ENCODE data around the gene ZNF75A.

Gene ZNF75A

GRCh38 chr16:3289998-3290673, 15.2 kb upstream of the ZNF75A start:
- DNase-seq = no peak

- DNase-seq = no peak
Measured at GRCh38 chr16:3292604-3293003, 12.7 kb upstream of the ZNF75A start.

GRCh38 chr16:3295209-3295608, 10.1 kb upstream of the ZNF75A start:
- no peak for DNase-seq

DNA sequence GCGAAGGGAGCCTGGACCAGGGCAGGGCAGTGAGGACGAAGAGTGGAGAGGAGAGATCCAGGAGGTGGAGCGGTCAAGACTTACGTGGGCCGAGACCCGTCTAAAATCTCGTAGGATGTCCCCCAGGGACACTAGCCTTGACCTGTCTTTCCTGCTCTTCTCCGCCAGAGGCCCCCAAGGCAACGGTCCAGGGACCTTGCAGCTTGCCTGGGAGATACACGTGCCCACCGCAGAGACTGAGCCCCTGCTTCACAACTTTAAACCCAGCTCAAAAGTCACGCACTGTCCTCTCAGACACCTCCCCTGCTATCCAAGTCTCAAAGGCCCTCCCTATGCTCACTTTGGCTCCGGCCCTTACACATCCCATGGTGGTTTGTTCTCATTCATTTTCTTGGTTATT, 9.5 kb upstream of the ZNF75A start:
- no peak for DNase-seq

DNA sequence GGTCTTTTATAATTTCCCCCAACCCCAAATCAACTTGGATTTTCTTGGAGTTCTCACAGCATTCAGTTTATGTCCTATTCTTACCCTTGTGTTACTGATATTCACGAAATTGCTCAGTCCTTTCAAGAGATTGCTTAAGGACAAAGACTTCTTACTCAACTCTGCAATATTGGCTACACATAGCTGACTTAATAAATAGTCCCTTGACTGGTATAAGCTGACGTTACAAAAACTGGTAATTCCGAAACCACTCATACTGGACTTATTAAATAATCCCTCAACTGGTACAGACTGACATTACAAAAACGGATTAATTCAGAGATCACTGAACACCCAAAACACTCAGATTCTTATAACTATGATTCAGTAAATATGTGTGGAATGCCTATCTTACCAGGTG, 927 bp upstream of the ZNF75A start:
- DNase-seq = no peak

GRCh38 chr16:3306078-3306477, 781 bp downstream of the ZNF75A start:
- no peak for DNase-seq

- DNase-seq = no peak
Measured at GRCh38 chr16:3311496-3311895, 6.2 kb downstream of the ZNF75A start.

DNA sequence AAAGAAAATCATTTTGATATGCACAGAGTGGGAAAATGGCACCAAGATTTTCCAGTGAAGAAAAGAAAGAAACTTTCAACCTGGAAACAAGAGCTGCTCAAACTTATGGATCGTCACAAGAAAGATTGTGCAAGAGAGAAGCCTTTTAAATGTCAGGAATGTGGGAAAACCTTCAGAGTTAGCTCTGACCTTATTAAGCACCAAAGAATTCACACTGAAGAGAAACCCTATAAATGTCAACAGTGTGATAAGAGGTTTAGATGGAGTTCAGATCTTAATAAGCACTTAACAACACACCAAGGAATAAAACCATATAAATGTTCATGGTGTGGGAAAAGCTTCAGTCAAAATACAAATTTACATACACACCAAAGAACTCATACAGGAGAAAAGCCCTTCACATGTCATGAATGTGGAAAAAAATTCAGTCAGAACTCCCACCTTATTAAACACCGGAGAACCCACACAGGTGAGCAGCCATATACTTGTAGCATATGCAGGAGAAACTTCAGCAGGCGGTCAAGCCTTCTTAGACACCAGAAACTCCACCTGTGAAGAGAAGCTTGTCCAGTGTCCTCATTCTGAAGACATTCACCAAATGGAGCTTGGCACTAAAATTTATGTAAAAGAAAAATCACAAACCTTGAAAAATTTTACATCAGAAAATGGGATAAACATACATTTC, 12.2 kb downstream of the ZNF75A start:
- DNase-seq = no peak

DNA sequence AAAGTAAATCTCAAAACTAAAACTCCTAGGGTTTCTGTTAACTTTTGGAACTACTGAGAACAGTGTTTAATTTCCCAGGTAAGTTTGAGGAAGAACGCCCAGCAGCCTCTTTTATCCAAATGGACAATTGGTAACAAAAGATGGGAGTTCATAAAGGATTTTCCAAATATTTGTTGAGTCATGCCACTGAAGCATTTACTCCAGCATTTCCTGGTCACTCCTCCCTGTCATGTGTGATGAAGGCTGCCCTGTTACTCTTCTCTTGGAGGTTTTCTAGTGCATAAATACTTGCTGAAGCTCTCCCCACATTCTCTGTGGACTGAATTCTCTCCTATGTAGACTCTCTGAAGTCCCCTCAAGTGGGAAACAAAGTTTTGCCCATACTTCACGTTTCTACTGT, 16.5 kb downstream of the ZNF75A start:
- no peak for DNase-seq

- DNase-seq = no peak
Measured at GRCh38 chr16:3327514-3327913, 22.2 kb downstream of the ZNF75A start.

DNA sequence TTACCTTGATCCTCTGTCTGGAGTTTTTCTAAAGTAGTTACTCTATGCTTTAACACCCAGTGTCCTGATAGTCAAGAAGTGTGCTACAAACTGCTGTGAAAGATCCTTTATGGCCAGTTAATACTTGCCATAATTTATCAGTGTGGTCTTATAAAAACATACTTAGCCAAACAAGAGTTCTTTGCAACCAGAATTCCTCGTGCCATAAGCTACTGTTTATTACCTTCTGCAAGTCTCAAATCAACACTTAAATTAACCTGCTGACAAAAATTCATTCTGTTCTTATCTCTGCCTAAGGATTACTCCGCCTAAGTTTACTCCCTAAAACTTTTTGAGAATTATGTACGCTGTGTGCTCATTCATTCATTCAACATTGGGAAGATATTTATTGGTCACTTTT, 22.8 kb downstream of the ZNF75A start:
- no peak for DNase-seq

DNA sequence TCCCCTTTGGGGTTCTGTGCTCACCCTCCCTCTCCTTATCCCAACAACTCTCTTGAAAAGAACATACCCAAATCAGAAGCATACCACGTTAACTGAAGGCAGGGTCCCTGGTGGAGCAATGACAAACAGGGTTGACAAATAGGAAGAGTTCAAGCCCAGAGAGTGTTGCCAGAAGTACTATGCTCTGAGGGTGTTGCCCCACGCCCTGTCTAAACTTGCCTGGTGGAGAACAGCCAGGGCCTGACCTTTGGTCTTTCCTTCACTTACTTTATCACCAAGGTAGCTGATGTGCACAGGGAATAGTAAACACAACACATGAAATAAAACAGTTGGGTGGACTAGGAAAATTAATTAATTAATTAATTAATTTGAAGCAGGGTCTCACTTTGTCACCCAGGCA, 23.3 kb downstream of the ZNF75A start:
- DNase-seq = no peak

GRCh38 chr16:3346041-3346440, 40.7 kb downstream of the ZNF75A start:
- no peak for DNase-seq

DNA sequence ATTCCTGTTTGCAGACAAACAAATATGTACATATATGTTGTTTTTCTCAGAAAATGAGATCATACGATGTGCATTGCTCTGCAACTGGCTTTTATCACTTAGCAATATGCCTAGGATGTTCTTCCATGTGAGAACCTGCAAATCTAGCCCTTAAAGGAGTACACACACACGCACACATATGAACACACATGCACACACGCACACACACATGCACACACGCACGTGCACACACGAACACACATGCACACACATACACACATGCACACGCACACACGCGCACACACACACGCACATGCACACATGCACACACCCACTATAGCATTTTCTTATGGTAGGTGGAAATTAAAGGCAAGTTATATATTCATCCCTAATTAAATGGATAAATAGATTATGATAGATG, 42.3 kb downstream of the ZNF75A start:
- no peak for DNase-seq

DNA sequence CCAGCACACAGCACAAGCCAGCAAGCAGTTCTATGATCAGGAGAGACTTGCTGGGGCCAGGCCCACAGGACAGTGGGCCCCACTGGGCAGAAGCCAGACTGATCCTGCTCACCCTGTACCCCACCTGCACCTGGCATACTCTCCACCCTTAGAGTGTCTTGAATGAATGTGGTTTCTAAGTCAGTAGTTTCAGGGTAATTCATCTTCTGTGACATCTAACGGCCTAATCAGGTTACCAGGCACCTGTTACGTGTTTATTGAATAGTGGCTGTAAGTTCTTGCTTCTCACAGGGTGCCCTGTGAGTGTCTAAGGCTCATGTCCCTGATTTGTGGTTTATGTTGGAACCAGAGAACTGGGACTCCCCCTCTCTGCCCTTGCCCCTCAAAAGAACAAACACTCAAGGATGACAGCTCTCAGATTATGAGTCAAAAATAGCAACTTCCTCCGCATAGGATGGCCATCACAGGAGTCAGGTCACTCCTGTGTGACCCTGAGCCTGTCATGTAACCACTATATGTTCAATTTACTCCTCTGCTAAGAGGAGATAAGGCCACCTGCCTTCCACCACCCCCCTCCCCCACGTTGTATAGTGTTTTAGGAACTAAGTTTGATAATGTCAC, 43.4 kb downstream of the ZNF75A start:
- no peak for DNase-seq

- no peak for DNase-seq
Measured at GRCh38 chr16:3349175-3349574, 43.9 kb downstream of the ZNF75A start.

GRCh38 chr16:3355589-3355988, 50.3 kb downstream of the ZNF75A start, which contains the start of gene OR2C1:
OR2C1 (plus strand) TSS chr16:3355889; CDS start chr16:3355941, 52 bp downstream.
- DNase-seq = no peak

DNA sequence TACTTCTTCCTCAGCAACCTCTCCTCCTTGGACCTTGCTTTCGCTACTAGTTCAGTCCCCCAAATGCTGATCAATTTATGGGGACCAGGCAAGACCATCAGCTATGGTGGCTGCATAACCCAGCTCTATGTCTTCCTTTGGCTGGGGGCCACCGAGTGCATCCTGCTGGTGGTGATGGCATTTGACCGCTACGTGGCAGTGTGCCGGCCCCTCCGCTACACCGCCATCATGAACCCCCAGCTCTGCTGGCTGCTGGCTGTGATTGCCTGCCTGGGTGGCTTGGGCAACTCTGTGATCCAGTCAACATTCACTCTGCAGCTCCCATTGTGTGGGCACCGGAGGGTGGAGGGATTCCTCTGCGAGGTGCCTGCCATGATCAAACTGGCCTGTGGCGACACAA, 50.8 kb downstream of the ZNF75A start:
- DNase-seq = no peak

DNA sequence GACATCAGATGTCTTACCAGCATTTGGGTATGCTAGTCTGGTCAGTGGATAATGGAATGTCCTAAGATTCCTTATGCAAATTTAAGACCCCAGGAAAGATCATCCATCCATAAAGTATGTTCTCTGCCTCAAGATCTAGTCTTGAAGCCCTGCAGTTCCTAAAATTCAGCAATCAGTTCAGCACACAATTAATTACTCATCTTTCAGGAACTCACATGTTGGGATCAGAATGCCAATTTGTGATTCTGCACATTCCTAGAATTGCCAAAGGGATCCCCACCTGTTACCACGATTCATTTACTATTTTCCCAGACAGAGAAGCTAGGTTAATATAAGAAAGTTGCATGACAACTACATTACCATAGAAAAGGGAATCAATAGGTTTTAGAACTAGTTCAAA, 53.6 kb downstream of the ZNF75A start:
- DNase-seq = no peak

DNA sequence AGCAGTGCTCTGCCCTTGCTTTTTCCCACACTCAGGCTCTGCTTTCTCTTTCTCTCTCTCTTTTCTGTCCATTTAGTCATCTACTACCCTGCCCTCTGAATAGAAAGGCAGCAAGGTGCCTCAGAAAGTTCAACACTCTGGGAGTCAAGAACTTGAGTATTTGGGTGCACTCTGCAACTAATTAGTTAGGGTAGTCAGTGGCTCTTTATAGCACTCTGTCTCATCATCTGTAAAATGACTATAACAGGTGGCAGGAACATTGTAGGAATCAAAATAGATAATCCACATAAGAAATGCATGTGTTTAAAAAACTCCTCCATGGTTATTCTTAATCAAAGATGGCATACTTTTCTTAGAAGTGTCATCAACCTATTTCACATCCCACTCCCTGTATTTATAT, 57.6 kb downstream of the ZNF75A start:
- DNase-seq = no peak

GRCh38 chr16:3363793-3364192, 58.5 kb downstream of the ZNF75A start:
- no peak for DNase-seq

DNA sequence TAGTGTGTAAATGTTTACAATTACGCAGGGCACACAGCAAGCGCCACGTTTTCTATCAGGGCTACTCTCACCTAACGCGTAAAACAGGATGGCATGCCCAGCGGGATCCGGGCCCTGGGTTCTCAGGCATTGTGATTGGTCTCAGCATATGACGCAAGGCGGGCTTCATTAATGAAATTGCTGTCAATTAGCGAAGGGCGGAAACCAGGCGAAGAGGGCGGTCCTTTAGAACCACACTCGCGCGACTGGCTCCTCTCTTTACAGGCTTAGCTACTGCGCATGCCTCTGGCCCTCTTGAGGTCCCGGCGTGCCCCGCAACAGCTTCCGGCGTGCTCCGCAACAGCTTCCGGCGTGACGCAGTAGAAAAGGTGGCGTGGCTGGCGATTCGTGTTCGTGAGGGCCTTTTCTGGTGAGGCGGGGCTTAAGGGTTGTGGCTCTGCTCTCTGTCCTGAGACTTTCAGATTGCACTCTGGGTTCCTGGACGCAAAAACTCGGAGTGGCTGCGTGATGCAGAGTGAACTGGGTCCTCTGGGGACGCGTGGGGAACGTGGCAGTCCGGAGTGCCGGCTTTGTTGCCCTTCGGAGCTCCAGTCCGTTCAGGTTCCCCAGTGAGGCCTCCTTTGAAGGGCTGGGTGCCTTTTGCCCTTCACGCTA, 59.6 kb downstream of the ZNF75A start:
- DNase-seq = no peak
